HepG2 (cell line): ENCODE measurements around the gene EFS. TPM values are rescaled to one million over a fixed set of nuclear protein-coding genes. Genes with fewer than 3 reads are reported as not detected.

Experiments used
- AHDC1 ChIP-seq: sonication (generic); formaldehyde crosslinking; IDR thresholded peaks from 2 replicates; pipeline ENCODE4 v1.5.1; 2020; ENCODE audit warnings: mild to moderate bottlenecking, missing genetic modification reagents, borderline replicate concordance
- ARHGAP35 ChIP-seq: sonication (generic); formaldehyde crosslinking; IDR thresholded peaks from 2 replicates; pipeline ENCODE4 v1.9.0; 2022; ENCODE audit warnings: mild to moderate bottlenecking, inconsistent platforms, moderate library complexity, missing genetic modification reagents, borderline replicate concordance
- BRD4 ChIP-seq: sonication (generic); formaldehyde crosslinking; IDR thresholded peaks from 2 replicates; pipeline ENCODE4 v1.4.0; 2020; ENCODE audit warnings: missing genetic modification reagents
- CEBPZ ChIP-seq: IDR thresholded peaks from 2 replicates; pipeline ENCODE4 v1.6.1; 2012; ENCODE audit warnings: low read length, improper control_type of control experiment
- E2F5 ChIP-seq: sonication (generic); formaldehyde crosslinking; conservative IDR thresholded peaks from 2 replicates; pipeline ENCODE4 v1.4.0; 2020; ENCODE audit warnings: missing genetic modification reagents
- EED ChIP-seq: sonication (generic); formaldehyde crosslinking; IDR thresholded peaks from 2 replicates; pipeline ENCODE4 v1.5.0; 2020; ENCODE audit warnings: mild to moderate bottlenecking, missing genetic modification reagents
- ELF4 ChIP-seq: sonication (generic); formaldehyde crosslinking; IDR thresholded peaks from 2 replicates; pipeline ENCODE4 v1.5.0; 2020; ENCODE audit warnings: missing genetic modification reagents, mild to moderate bottlenecking, moderate library complexity, borderline replicate concordance
- ETV6 ChIP-seq: sonication (generic); formaldehyde crosslinking; conservative IDR thresholded peaks from 2 replicates; pipeline ENCODE4 v1.4.0; 2020; ENCODE audit warnings: missing genetic modification reagents
- EZH2 ChIP-seq: conservative IDR thresholded peaks from 2 replicates; pipeline ENCODE4 v1.6.1; 2012; ENCODE audit warnings: mild to moderate bottlenecking, low read depth, low read length, moderate library complexity
- HOXA5 ChIP-seq: sonication (generic); formaldehyde crosslinking; IDR thresholded peaks from 2 replicates; pipeline ENCODE4 v1.4.0; 2020; ENCODE audit warnings: missing genetic modification reagents
- JUNB ChIP-seq: sonication (generic); formaldehyde crosslinking; IDR thresholded peaks from 2 replicates; pipeline ENCODE4 v1.8.0; 2022; ENCODE audit warnings: missing genetic modification reagents, mild to moderate bottlenecking, borderline replicate concordance
- MBNL3 ChIP-seq: fragments of 250-450 bp; sonication (Bioruptor Pico); conservative IDR thresholded peaks from 2 replicates; pipeline ENCODE4 v1.8.0; 2022; ENCODE audit warnings: mild to moderate bottlenecking, inconsistent platforms
- RBAK ChIP-seq: sonication (generic); formaldehyde crosslinking; IDR thresholded peaks from 2 replicates; pipeline ENCODE4 v1.5.1; 2020; ENCODE audit warnings: mild to moderate bottlenecking, missing genetic modification reagents
- SP2 ChIP-seq: sonication (generic); formaldehyde crosslinking; IDR thresholded peaks from 2 replicates; pipeline ENCODE4 v1.5.1; 2020; ENCODE audit warnings: mild to moderate bottlenecking, missing genetic modification reagents
- ZIK1 ChIP-seq: sonication (generic); formaldehyde crosslinking; IDR thresholded peaks from 2 replicates; pipeline ENCODE4 v1.5.0; 2020; ENCODE audit warnings: mild to moderate bottlenecking, low read depth, missing genetic modification reagents, borderline replicate concordance
- ZKSCAN8 ChIP-seq: IDR thresholded peaks from 2 replicates; pipeline ENCODE4 v1.6.1; 2016; ENCODE audit warnings: borderline replicate concordance, missing genetic modification reagents, missing compliant biosample characterization
- ZNF296 ChIP-seq: sonication (generic); formaldehyde crosslinking; conservative IDR thresholded peaks from 2 replicates; pipeline ENCODE4 v1.5.0; 2020; ENCODE audit warnings: mild to moderate bottlenecking, missing genetic modification reagents
- ZNF337 ChIP-seq: sonication (generic); formaldehyde crosslinking; IDR thresholded peaks from 2 replicates; pipeline ENCODE4 v1.5.1; 2020; ENCODE audit warnings: missing genetic modification reagents, low read depth, mild to moderate bottlenecking, borderline replicate concordance
- ZNF562 ChIP-seq: sonication (generic); formaldehyde crosslinking; IDR thresholded peaks from 2 replicates; pipeline ENCODE4 v1.8.0; 2022; ENCODE audit warnings: missing genetic modification reagents, borderline replicate concordance
- polyA plus RNA-seq, 8 experiments: library from polyadenylated mRNA; depleted of rRNA in 3 of 8; stranded (reverse) in 7 of 8; unstranded in 1 of 8; fragments of >200 nt; fragmentation: Illumina TruSeq in 4 of 8; extraction: Trizol in 4 of 8; gene quantifications; 2 replicates each; pipeline versions ENCODE4 v1.2.1 to v1.2.3, GENCODE V29; 2011 to 2016; ENCODE audit warnings: low read depth in 4 of 8, missing spikeins in 1 of 8, mixed read lengths in 1 of 8; ENCODE audit not compliant: insufficient read depth in 1 of 8
- total RNA-seq, 5 experiments: library from RNA; depleted of rRNA; stranded (reverse); fragments of >200 nt; fragmentation: Illumina TruSeq; extraction: Trizol; gene quantifications; 2 replicates each; pipeline ENCODE4 v1.2.3, GENCODE V29; 2016; ENCODE audit warnings: low read depth in 1 of 5

EFS gene
- total and polyA plus RNA-seq, 2 of the 13 experiments (the other 11 are each of a cell fraction or from before 2014, with no cell fraction given) = not detected

GRCh38 chr14:23322568-23323517, 42.1 kb downstream of the EFS start (continued):
- no peak for TF ChIP-seq EED
- no peak for TF ChIP-seq HOXA5 (CRISPR knock-in tag)
- no peak for TF ChIP-seq MBNL3 (CRISPR knock-in tag)
- no peak for TF ChIP-seq ZIK1 (CRISPR knock-in tag)
- TF ChIP-seq SP2 (CRISPR knock-in tag) = 0 out of 2 replicates have a peak, but pooled peaks have one; percentile 59
- no peak for TF ChIP-seq RBAK (CRISPR knock-in tag)
- no peak for TF ChIP-seq JUNB (CRISPR knock-in tag)
- no peak for TF ChIP-seq ZNF562 (CRISPR knock-in tag)
- no peak for TF ChIP-seq ARHGAP35 (CRISPR knock-in tag)
- no peak for TF ChIP-seq ZNF296
- TF ChIP-seq ETV6 (CRISPR knock-in tag) = no peak
- no peak for TF ChIP-seq ZNF337
- TF ChIP-seq ZKSCAN8 (CRISPR knock-in tag) = no peak
- TF ChIP-seq E2F5 (CRISPR knock-in tag) = no peak
- peak; percentile 57; the same call in 1 of the 2 replicates for TF ChIP-seq ELF4 (CRISPR knock-in tag)
- no peak for TF ChIP-seq BRD4 (CRISPR knock-in tag)
- no peak for TF ChIP-seq CEBPZ
- TF ChIP-seq EZH2 = no peak
- no peak for TF ChIP-seq AHDC1 (CRISPR knock-in tag)
